ENCODE measurements around the gene DLX3. TPM values are rescaled to one million over a fixed set of nuclear protein-coding genes. Genes with fewer than 3 reads are reported as not detected.

The DLX3 gene
- polyA plus RNA-seq, 1 of the 3 experiments (the other 2 are of a cell fraction), result not detected

- TF ChIP-seq ZBTB33 (IDR thresholded peaks at IDR 0.05; ENCODE audit: borderline replicate concordance, low read depth) (no peak), CHD2 (IDR thresholded peaks at IDR 0.05; ENCODE audit: low read length, partially characterized antibody) (no peak), GATA2 (CRISPR knock-in tag; IDR thresholded peaks at IDR 0.05) (no peak), ELF1 (IDR thresholded peaks at IDR 0.05) (no peak), YY1 (IDR thresholded peaks at IDR 0.05; ENCODE audit: low read depth) (no peak), FOXJ3 (CRISPR knock-in tag; IDR thresholded peaks at IDR 0.05) (no peak), REST (IDR thresholded peaks at IDR 0.05; ENCODE audit: low read depth, low read length) (no peak), GABPA (IDR thresholded peaks at IDR 0.05; ENCODE audit: low read depth) (no peak), FOSL2 (IDR thresholded peaks at IDR 0.05; ENCODE audit: borderline replicate concordance, low read depth) (no peak), EP300 (IDR thresholded peaks at IDR 0.05; ENCODE audit: borderline replicate concordance in 1 of 2, low read depth in 1 of 2, low read length in 1 of 2) (no peak), SIN3A (IDR thresholded peaks at IDR 0.05; ENCODE audit: borderline replicate concordance, low read depth, low read length) (no peak), RCOR1 (IDR thresholded peaks at IDR 0.05; ENCODE audit: low read length) (no peak), CTCF (IDR thresholded peaks at IDR 0.05) (no peak)
- TF ChIP-seq, protein P1, sequence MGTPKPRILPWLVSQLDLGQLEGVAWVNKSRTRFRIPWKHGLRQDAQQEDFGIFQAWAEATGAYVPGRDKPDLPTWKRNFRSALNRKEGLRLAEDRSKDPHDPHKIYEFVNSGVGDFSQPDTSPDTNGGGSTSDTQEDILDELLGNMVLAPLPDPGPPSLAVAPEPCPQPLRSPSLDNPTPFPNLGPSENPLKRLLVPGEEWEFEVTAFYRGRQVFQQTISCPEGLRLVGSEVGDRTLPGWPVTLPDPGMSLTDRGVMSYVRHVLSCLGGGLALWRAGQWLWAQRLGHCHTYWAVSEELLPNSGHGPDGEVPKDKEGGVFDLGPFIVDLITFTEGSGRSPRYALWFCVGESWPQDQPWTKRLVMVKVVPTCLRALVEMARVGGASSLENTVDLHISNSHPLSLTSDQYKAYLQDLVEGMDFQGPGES (IDR thresholded peaks at IDR 0.05; ENCODE audit: low read depth, low read length), result no peak
- TF ChIP-seq, protein P2, sequence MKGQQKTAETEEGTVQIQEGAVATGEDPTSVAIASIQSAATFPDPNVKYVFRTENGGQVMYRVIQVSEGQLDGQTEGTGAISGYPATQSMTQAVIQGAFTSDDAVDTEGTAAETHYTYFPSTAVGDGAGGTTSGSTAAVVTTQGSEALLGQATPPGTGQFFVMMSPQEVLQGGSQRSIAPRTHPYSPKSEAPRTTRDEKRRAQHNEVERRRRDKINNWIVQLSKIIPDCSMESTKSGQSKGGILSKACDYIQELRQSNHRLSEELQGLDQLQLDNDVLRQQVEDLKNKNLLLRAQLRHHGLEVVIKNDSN (IDR thresholded peaks at IDR 0.05; ENCODE audit: borderline replicate concordance, low read depth), result no peak
- TF ChIP-seq, protein P3, sequence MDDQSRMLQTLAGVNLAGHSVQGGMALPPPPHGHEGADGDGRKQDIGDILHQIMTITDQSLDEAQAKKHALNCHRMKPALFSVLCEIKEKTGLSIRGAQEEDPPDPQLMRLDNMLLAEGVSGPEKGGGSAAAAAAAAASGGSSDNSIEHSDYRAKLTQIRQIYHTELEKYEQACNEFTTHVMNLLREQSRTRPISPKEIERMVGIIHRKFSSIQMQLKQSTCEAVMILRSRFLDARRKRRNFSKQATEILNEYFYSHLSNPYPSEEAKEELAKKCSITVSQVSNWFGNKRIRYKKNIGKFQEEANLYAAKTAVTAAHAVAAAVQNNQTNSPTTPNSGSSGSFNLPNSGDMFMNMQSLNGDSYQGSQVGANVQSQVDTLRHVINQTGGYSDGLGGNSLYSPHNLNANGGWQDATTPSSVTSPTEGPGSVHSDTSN (IDR thresholded peaks at IDR 0.05), result no peak
- TF ChIP-seq, protein P4, sequence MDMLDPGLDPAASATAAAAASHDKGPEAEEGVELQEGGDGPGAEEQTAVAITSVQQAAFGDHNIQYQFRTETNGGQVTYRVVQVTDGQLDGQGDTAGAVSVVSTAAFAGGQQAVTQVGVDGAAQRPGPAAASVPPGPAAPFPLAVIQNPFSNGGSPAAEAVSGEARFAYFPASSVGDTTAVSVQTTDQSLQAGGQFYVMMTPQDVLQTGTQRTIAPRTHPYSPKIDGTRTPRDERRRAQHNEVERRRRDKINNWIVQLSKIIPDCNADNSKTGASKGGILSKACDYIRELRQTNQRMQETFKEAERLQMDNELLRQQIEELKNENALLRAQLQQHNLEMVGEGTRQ (IDR thresholded peaks at IDR 0.05; ENCODE audit: borderline replicate concordance, low read depth, low read length), result no peak
- TF ChIP-seq, protein P5, sequence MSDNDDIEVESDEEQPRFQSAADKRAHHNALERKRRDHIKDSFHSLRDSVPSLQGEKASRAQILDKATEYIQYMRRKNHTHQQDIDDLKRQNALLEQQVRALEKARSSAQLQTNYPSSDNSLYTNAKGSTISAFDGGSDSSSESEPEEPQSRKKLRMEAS (IDR thresholded peaks at IDR 0.05; ENCODE audit: low read depth), result no peak
- 9% methylated on average over 16 of the region's 17 CpGs for WGBS (ENCODE audit: low lambda C conversion rate)
- Histone ChIP-seq H3K4me1 (ENCODE audit: control insufficient read depth in 1 of 2, insufficient read depth in 2 of 2, low read depth in 1 of 2, low read length in 1 of 2) (no peaks in the 10 kb centered on the region; a peak in 1 of 4 replicates), H4K20me1 (ENCODE audit: insufficient read depth) (no peaks in the 10 kb centered on the region), H3K79me2 (ENCODE audit: insufficient read depth) (no peaks in the 10 kb centered on the region), H3K4me2 (peak overlapping the region; percentile 56), H3K9me3 (no peaks in the 10 kb centered on the region), H2AFZ (ENCODE audit: low read depth) (no peak overlapping the region), H3K27ac (ENCODE audit: low read depth in 2 of 2, low read length in 1 of 2) (no peak overlapping the region), H3K27me3 (ENCODE audit: insufficient read depth) (peaks cover 79% of the 10 kb centered on the region), H3K9ac (no peak overlapping the region), H3K36me3 (replicated peaks in 1 of 2; ENCODE audit: control insufficient read depth in 1 of 2, insufficient read depth in 2 of 2, low read length in 1 of 2) (no peaks in the 10 kb centered on the region), H3K4me3 (ENCODE audit: low read depth in 2 of 2, low read length in 1 of 2) (no peak overlapping the region), H3F3A (replicated peaks; ENCODE audit: insufficient read depth) (peaks cover 7% of the 10 kb centered on the region), H3K9me2 (no peaks in the 10 kb centered on the region)
- ChIA-PET POLR2A (interaction anchor here (0.7 to 1.3 kb wide), 3 partner anchors 9 to 429 kb away, joined by 3 to 5 read pairs (median 3); no protein-coding TSS in a partner anchor), CTCF (interaction anchor here (0.7 to 55.0 kb wide), 8 partner anchors 5 to 431 kb away, joined by 3 to 1665 read pairs (median 4); partner anchors contain the start of genes DLX3, DLX4 and TAC4)
- peak; percentile 74 for DNase-seq
Measured at GRCh38 chr17:49987681-49988441, 7.2 kb downstream of the DLX3 start.
